Left ventricle myocardium inferior (tissue), 1 donor: ENCODE data around the gene MYO1C. TPM values are rescaled to one million over a fixed set of nuclear protein-coding genes. Genes with fewer than 3 reads are reported as not detected.
A peak's percentile ranks its signal among the peaks of the same experiment; 100 is the strongest.

Source experiments
- DNase-seq: peaks from one replicate; pipeline ENCODE4 v3.0.0-alpha.2; 2020
- H3K27ac ChIP-seq: fragments of 200-600 bp; replicated peaks from 2 replicates; pipeline ENCODE4 v1.8.0; 2021
- H3K27me3 ChIP-seq: fragments of 200-600 bp; 2 replicates; pipeline ENCODE4 v1.8.0; 2021; ENCODE audit warnings: low read depth
- H3K36me3 ChIP-seq: fragments of 200-600 bp; 2 replicates; pipeline ENCODE4 v1.8.0; 2021
- H3K4me1 ChIP-seq: fragments of 200-600 bp; 2 replicates; pipeline ENCODE4 v1.8.0; 2021
- H3K4me3 ChIP-seq: fragments of 200-600 bp; 2 replicates; pipeline ENCODE4 v1.8.0; 2021; ENCODE audit warnings: mild to moderate bottlenecking, moderate library complexity
- H3K9me3 ChIP-seq: fragments of 200-600 bp; replicated peaks from 2 replicates; pipeline ENCODE4 v1.8.0; 2021
- intact Hi-C: fragments of 100-400 bp; cut with micrococcal nuclease; formaldehyde crosslinking; loops from one replicate; pipeline ENCODE4 v1.11.0; 2022
- total RNA-seq: library from RNA; stranded (reverse); fragmentation: NEBNext Ultra II Directional; extraction: Animal tissue kit (Norgen Biotek cat#: 25700); gene quantifications from one replicate; pipeline ENCODE4 v1.2.1, GENCODE V29; 2021
- TF ChIP-seq, protein P1 (sequence below): fragments of 200-600 bp; IDR thresholded peaks from 2 replicates; pipeline ENCODE4 v1.8.0; 2021; ENCODE audit warnings: antibody characterized with exemption, mild to moderate bottlenecking, borderline replicate concordance
- donor health status: DM: no; HTN: yes; CAD: no; lungs with severe emphysema.

The MYO1C gene
- total RNA-seq, 1 donor from 2014 or later = 150 TPM

DNA sequence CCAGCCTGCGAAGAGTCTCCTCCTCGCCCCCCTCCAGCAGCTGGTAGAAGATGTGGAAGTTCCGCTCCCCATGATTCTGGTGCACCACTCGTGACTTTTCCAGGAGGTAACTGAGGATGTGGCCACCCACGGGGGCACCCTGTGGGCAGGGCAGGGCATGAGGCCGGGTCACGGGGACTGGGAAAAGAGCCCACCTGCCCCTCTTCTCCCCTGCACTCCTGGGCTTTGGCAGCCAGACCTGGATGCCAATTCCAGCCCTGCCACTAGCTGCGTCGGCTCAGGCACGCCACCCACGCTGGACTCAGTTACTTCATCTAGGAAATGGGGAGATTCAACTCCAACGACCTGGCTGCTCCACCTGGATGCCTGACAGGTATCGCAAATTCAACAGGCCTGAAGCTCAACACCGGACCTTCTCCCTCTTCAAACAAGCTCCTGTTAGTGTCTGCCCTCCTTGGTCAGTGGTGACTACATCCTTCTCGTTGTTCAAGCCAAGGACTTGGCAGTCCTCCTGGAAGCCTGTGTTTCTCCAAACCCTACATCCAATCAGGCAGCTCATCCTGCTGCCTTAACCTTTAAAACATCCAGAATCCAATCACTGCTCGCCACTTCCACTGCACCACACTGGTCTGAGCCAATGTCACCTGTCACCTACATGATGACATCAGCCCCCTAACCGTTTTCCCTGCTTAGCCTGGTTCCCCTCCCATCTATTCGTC lies 11.6 kb downstream of the MYO1C start:
- no peaks in the 10 kb centered on the region for H3K9me3 ChIP-seq
- intact Hi-C loops = no loop called here
- no peak for DNase-seq
- H3K36me3 ChIP-seq = peaks cover 81% of the 10 kb centered on the region
- peak overlapping the region; percentile 67 for H3K27ac ChIP-seq
- no peak overlapping the region for H3K4me3 ChIP-seq
- peaks cover 54% of the 10 kb centered on the region for H3K4me1 ChIP-seq
- TF ChIP-seq, protein P1, sequence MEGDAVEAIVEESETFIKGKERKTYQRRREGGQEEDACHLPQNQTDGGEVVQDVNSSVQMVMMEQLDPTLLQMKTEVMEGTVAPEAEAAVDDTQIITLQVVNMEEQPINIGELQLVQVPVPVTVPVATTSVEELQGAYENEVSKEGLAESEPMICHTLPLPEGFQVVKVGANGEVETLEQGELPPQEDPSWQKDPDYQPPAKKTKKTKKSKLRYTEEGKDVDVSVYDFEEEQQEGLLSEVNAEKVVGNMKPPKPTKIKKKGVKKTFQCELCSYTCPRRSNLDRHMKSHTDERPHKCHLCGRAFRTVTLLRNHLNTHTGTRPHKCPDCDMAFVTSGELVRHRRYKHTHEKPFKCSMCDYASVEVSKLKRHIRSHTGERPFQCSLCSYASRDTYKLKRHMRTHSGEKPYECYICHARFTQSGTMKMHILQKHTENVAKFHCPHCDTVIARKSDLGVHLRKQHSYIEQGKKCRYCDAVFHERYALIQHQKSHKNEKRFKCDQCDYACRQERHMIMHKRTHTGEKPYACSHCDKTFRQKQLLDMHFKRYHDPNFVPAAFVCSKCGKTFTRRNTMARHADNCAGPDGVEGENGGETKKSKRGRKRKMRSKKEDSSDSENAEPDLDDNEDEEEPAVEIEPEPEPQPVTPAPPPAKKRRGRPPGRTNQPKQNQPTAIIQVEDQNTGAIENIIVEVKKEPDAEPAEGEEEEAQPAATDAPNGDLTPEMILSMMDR = no peak
- H3K27me3 ChIP-seq = no peaks in the 10 kb centered on the region

DNA sequence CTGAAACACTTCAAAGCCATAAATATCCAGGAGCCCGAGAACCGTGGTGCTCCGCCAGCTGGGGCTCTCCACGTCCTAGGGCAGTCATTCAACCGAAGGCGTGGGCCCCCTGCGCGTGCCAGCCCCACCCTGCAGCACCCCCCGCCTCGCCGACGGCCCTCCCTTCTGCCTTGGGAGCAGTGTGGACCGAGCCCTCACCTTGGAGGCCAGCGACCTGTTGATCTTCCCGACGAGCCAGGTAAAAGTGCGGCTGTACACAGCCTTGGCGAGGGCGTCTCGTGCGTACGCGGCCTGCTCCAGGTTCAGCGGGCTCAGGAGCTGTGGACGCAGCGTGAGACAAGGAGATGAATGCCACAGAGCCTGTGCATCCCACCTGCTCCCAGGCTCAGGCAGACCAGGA lies 14.1 kb downstream of the MYO1C start:
- peaks cover 96% of the 10 kb centered on the region for H3K36me3 ChIP-seq
- TF ChIP-seq, protein P1 = no peak
- H3K27ac ChIP-seq = no peak overlapping the region
- no peaks in the 10 kb centered on the region for H3K9me3 ChIP-seq
- peaks cover 45% of the 10 kb centered on the region for H3K4me1 ChIP-seq
- no peaks in the 10 kb centered on the region for H3K27me3 ChIP-seq
- no peak overlapping the region for H3K4me3 ChIP-seq
- no peak for DNase-seq
- intact Hi-C loops = no loop called here

DNA sequence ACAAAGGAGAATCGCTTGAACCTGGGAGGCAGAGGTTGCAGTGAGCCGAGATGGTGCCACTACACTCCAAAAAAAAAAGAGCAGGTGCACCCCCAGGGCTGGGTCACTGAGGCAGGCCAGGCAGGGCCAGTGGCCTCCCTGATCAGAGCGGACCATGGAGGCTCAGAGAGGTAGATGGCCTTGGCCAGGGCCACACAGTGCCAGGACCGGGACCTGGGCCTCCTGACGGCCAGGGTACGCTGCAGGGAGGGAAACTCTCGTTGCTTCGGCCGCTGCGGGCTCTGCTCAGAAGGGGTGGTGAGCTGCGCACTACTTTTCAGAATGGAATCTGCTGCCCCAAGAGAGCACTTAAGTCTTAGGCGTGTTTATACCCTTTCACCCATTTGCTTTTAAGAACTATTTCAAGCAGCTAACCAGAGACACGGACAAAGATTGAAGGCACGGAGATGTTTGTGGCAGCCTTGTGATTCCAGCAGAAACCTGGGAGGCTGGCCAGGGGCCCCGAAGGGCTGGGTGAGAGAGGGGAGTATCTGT lies 17.1 kb downstream of the MYO1C start:
- H3K4me3 ChIP-seq = no peak overlapping the region
- no peaks in the 10 kb centered on the region for H3K27me3 ChIP-seq
- peak overlapping the region; percentile 4 for H3K27ac ChIP-seq
- peaks cover 25% of the 10 kb centered on the region for H3K4me1 ChIP-seq
- intact Hi-C loops = no loop called here
- no peak for DNase-seq
- peaks cover 100% of the 10 kb centered on the region for H3K36me3 ChIP-seq
- TF ChIP-seq, protein P1 = no peak
- H3K9me3 ChIP-seq = no peaks in the 10 kb centered on the region

DNA sequence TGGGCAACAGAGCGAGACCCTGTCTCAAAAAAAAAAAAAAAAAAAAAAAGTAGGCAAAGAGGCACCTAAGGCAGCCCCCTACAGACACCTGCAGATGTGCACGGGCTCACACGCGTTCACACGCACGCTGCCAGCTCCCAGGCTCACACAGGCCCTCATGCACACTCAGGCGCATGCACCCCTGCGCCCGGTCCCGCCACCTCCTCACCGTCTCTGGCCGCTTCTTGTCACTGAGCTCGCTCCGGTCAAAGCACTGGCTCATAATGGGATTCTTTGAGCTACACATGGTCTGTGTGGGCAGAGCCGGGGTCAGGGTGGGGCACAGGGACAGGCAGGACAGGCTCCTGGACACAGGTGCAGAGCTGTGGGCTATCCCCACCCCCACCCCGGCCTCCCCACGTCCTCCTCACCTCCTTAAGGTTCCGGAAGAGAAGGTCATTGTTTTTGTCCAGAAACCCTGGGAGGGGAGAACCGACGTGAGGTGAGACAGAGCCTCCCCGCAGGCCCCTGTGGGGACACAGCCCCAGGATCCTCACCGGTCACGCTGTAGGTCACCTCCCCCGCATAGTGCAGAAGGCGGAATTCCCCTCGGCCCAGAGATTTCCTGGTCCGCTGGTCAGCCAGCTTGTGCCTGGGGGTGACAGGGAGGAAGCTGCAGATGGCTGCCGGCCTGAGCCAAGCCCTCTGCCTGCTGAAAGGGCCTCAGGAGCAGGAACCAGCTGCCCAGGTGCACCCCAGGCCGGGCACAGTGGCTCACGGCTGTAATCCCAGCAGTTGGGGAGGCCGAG lies 17.9 kb downstream of the MYO1C start:
- peaks cover 25% of the 10 kb centered on the region for H3K4me1 ChIP-seq
- TF ChIP-seq, protein P1 = no peak
- DNase-seq = no peak
- intact Hi-C loops = no loop called here
- H3K27ac ChIP-seq = peak overlapping the region; percentile 4
- H3K4me3 ChIP-seq = no peak overlapping the region
- H3K27me3 ChIP-seq = no peaks in the 10 kb centered on the region
- H3K9me3 ChIP-seq = no peaks in the 10 kb centered on the region
- H3K36me3 ChIP-seq = peaks cover 100% of the 10 kb centered on the region

DNA sequence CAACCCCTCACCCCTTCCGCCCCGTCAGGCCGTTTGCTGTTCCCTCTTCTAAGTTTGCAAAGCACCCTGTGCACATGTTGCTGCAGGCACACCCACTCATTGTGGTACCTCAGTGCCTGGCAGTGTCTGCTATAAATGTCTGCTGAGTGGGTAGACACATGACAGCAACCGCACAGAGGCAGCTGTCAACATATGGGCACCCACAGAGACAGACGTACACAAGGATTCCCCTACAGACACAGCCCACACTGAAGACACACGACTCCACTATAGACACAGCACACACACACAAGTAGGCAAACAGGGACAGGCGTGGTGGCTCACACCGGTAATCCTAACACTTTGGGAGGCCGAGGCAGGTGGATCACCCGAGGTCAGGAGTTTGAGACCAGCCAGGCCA lies 18.6 kb downstream of the MYO1C start:
- Histone ChIP-seq H3K4me1 (peaks cover 25% of the 10 kb centered on the region), H3K36me3 (peaks cover 100% of the 10 kb centered on the region)
- TF ChIP-seq, protein P1 = no peak

More for the DNA sequence above, 18.6 kb downstream of the MYO1C start:
- DNase-seq = no peak
- no peak overlapping the region for H3K4me3 ChIP-seq
- intact Hi-C loops = no loop called here
- no peaks in the 10 kb centered on the region for H3K9me3 ChIP-seq
- no peak overlapping the region for H3K27ac ChIP-seq
- no peaks in the 10 kb centered on the region for H3K27me3 ChIP-seq
